Non-pigmented ciliary epithelial cell (primary cell): ENCODE measurements around the gene MATN1.
"Not testable (repeated sequence)": the region's sequence is repeated elsewhere in the genome, so short reads cannot be mapped to it uniquely, and the experiment has no call there.

Source experiments
- DNase-seq: peaks from one replicate; pipeline ENCODE4 v3.0.0-alpha.2; 2010; ENCODE audit warnings: low read depth

The MATN1 gene, protein sequence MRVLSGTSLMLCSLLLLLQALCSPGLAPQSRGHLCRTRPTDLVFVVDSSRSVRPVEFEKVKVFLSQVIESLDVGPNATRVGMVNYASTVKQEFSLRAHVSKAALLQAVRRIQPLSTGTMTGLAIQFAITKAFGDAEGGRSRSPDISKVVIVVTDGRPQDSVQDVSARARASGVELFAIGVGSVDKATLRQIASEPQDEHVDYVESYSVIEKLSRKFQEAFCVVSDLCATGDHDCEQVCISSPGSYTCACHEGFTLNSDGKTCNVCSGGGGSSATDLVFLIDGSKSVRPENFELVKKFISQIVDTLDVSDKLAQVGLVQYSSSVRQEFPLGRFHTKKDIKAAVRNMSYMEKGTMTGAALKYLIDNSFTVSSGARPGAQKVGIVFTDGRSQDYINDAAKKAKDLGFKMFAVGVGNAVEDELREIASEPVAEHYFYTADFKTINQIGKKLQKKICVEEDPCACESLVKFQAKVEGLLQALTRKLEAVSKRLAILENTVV

GRCh38 chr1:30723331-30723755 is at the start of gene MATN1:
MATN1 (minus strand) TSS chr1:30723585; CDS start chr1:30723551, 34 bp downstream.
- no peak for DNase-seq

- DNase-seq = no peak
These were observed 47.6 kb upstream of the MATN1 start for GRCh38 chr1:30771005-30771404.

DNA sequence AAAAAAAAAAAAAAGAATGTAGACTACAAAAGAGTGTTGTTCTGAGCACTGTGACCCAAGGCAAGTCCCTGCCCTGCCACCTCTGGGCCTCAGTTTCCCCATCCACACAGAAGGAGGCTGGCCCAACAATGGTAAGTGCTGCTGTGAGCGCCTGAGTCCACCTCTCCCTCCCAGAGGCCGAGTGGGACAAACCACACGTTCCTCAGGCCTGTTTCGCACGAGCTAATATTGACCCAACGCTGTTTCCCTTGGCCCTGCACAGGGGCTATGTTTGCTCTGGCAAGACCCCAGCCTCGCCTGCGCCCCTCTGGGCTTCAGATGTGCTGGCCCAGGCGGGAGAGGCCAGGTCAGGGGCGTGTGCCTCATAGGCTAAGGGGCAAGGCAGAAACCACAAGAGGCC is 46.8 kb upstream of the MATN1 start:
- DNase-seq = no peak

DNA sequence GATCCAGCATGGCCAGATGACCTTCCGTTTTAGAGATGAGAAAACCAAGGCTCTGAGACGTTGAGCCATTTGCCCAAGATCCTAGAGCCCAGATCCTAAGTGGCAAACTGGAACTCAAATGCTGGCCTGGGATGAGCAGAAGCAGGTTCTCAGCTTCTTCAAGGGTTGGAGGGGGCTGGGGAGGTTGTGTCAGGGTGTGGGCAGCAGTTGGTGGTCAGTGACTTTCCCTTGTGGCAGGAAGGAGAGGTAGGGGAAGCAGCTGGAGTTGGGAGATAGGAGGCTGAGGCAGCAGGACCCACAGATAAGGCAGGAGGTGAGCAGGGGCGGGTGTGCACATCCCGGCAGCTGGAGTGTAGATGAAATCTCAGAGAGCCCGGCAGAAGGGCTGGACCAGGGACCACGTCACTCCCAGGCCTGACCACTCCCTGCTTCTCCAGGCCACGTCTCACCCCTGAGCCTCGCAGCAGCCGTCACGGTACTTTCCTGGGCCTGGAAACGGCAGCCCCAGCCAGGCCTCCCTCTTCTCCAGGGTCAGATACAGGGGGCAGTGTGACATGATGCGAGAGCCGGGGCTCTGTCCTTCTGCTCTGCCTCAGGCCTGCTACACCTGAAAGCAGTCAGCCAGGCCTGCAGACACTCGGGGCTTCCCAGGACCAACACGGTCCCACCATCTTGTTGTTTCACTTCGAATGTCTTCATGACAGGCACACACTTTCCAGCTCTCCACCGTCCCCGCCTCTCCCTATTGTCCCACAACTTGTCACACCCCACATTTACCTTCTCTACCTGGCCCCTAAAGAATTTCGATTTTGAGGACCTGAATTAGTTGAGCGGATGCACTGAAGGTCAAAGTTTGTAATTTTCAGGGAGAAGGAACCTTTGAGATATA is 45.7 kb upstream of the MATN1 start:
- no peak for DNase-seq

- no peak for DNase-seq
These were observed 44.9 kb upstream of the MATN1 start for GRCh38 chr1:30768159-30768829.

GRCh38 chr1:30766948-30767347 is 43.6 kb upstream of the MATN1 start:
- DNase-seq = not testable (repeated sequence)

- DNase-seq = no peak
These were observed 42.4 kb upstream of the MATN1 start for GRCh38 chr1:30765556-30766434.

DNA sequence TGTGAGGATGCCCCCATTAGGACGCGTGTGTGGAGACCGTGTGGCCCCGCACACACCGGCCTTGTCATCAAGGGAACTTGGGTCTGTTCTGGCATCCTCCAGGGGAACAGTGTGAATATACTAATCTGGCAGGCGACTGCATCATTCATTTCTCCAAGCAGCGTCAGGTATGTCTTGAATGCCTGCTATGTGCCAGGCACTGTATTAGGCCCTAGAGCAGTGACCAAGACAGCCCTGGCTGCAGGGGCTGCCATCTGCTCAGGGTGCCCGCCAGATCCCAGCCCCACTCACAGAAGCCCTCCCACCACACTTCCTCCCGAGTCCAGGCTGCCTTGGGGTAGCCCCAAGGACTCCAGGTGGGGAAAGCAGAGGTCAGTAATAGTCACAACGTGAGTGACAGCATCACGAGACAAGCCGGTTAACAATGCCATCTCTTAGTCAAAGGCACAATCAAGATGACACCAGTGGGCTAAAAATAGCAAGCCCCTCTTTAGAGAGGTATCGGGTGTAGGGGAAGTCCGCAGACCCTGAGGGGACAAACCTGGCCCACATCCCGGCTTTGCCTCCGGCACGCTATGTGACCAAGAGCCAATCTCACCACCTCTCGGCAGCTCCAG is 41.7 kb upstream of the MATN1 start:
- no peak for DNase-seq

- no peak for DNase-seq
These were observed 41.0 kb upstream of the MATN1 start for GRCh38 chr1:30764396-30764795.

- no peak for DNase-seq
These were observed 40.4 kb upstream of the MATN1 start for GRCh38 chr1:30763651-30764248.

- no peak for DNase-seq
These were observed 39.7 kb upstream of the MATN1 start for GRCh38 chr1:30762930-30763650.

DNA sequence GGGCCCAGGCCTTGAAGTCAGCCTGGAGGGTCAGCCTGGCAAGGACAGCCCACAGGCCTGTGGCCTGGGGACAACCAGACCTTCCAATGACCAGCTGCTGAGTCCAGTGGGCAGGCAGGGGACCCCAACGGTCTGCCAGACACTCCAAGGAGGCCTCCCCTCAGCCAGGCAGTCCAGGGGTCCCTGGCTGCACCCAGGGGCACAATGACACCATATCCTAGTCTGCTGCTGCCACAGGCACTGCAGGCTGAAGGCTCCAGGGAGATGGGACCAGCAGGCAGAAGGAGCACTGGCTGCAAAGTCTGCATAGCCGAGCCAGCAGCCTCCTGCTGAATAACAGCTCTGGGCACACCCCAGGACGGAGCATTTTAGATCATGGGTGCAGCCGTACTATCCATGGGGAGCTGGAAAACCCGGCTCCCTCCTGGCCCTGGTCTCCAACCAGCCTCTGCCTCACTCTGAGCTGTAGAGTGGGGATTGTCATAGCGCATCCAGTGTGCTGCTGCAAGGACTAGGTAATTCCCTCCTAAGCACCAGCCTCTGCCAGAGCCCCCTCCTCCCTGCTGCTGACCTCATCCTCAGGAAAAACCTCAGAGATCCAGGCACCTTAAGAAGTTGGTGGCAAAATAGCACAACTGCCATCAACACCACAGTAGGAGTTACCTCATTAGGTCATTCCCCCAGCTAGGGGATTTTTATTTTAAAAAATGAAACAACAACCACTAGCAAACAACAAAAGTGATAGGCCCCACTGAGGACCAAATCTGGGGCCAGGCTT is 39.0 kb upstream of the MATN1 start:
- DNase-seq = no peak

GRCh38 chr1:30761381-30762151 is 38.2 kb upstream of the MATN1 start:
- DNase-seq = no peak

DNA sequence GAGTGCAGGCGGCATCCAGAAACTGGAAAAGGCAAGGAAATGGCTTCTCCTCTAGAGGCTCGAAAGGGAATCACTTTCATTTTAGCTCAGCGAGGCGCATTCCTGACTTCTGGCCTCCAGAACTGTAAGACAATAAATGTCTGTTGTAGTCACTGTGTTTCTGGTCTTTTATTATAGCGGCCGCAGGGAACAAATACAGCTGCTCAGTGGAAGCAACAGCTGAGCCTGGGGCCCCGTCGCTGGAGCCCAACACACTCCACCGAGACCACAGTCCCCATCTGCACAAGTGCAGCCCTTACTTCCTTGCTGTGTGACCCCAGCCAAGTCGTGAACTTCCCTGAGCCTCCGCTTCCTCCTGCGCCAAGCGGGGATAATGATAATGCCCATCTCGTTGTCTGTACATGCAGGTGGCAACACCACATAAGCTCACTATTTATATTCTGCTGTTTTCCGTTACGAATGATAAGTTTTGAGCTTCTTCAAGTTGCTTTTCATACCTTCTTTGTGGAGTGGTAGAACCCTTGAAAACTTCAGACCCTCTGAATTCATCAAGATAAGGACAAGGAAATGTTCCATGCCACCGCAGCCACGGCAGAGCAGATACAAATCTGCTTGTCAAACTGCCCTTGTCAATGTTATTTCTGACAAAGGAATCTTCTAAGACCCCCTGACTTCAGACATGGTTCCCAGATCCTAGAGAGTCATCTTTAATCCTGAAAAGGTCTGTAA is 37.4 kb upstream of the MATN1 start:
- no peak for DNase-seq

DNA sequence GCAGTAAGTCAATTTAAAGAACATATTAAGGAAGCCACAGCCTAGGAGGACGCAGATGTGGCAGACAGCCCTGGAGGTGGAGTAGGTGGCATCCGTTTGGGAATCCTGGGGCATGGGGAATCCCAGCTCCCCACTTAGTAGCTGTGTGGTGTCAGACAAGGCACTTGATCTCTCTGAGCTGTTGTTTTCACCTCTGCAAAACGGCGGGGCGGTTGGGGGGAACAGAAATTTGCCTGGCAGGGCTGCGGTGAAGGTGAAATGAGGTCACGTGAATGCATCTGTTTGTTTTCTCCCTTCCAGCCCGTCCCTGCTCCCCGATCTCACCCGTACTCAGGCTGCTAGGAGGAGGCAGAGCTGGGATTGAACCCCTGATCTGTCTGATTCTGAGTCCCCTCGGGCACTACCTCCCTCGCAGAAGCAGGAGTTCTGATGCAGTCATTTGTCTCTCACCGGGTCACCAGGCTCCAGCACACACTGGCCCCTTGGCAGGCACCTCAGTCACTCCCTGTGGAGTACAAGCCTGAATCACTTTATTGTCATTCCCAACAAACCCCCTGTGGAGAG is 36.4 kb upstream of the MATN1 start:
- no peak for DNase-seq

DNA sequence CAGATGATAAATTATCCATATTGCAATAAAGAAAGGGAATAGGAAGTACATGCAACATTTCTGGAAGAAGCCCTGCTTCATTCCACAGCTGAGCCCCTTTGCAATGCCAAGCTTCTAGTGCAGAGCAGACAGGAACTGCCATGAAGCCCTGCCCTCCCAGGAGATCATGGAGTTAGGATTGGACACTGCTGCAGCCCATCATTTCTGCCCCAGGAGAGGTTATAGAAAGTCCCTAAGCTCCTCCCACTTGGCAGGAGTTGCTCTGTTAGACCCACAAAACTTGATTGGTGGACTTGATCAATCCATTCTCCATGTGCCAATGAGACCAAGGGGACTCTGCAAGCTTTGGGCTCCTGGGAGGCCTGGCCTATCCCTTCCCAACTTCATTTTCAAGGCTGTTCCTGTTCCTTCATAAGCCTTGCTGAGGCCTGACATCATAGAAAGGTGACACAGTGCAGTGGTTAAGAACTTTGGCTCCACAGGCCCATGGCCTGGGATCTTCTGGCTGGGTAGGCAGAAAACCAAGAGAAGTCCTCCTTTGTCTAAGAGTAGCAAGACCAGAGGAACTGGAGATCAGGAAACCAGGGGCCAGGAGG is 35.5 kb upstream of the MATN1 start:
- no peak for DNase-seq
